ENCODE results near the gene SLC38A10. TPM values are rescaled to one million over a fixed set of nuclear protein-coding genes. Genes with fewer than 3 reads are reported as not detected.

The SLC38A10 gene
- total and polyA plus RNA-seq, 10 of the 15 experiments (the other 5 are each of a cell fraction or from before 2014, with no cell fraction given): 0.52 to 67.9 (median 22.1) TPM

GRCh38 chr17:81286491-81287145 is 8.5 kb downstream of the SLC38A10 start:
- Histone ChIP-seq H3K36me3 (ENCODE audit: control insufficient read depth in 2 of 2, insufficient read depth in 2 of 2, low read length in 1 of 2) (peaks cover 3 to 11% of the 10 kb centered on the region in 2 experiments), H3K4me2 (ENCODE audit: control insufficient read depth, insufficient read depth) (no peak overlapping the region), H2AFZ (ENCODE audit: control insufficient read depth, low read depth, low read length) (no peak overlapping the region), H4K20me1 (ENCODE audit: control insufficient read depth, insufficient read depth) (no peaks in the 10 kb centered on the region), H3K9me3 (replicated peaks; ENCODE audit: control insufficient read depth, insufficient read depth, low read length) (no peaks in the 10 kb centered on the region), H3K4me3 (no peak overlapping the region), H3K79me2 (ENCODE audit: control insufficient read depth, insufficient read depth, low read length) (peaks cover 21% of the 10 kb centered on the region), H3K4me1 (ENCODE audit: control insufficient read depth, insufficient read depth, low read length) (peaks cover 6% of the 10 kb centered on the region), H3K27me3 (replicated peaks in 1 of 2; ENCODE audit: control insufficient read depth in 2 of 2, insufficient read depth in 2 of 2, low read length in 1 of 2) (no peaks in the 10 kb centered on the region), H3K27ac (ENCODE audit: control insufficient read depth, insufficient read depth) (no peak overlapping the region), H3K9ac (ENCODE audit: control insufficient read depth, insufficient read depth, low read length) (no peak overlapping the region)
- WGBS (ENCODE audit: insufficient coverage, insufficient replicate concordance, low lambda C conversion rate, missing lambda C conversion rate): 92% methylated on average over 23 of the region's 23 CpGs
- in situ Hi-C loops (cut with MboI): no loop called here
- no peak for FAIRE-seq
- TF ChIP-seq MAX (IDR thresholded peaks at IDR 0.05; ENCODE audit: low read depth, low read length) (no peak), CEBPZ (IDR thresholded peaks at IDR 0.05; ENCODE audit: low read depth, low read length) (no peak), RUNX3 (IDR thresholded peaks at IDR 0.05; ENCODE audit: low read length) (no peak), BHLHE40 (IDR thresholded peaks at IDR 0.05; ENCODE audit: borderline replicate concordance in 1 of 2, low read depth in 2 of 2, low read length in 1 of 2) (no peak), ESRRA (IDR thresholded peaks at IDR 0.05; ENCODE audit: low read length) (no peak), DPF2 (IDR thresholded peaks at IDR 0.05) (no peak), RFX5 (IDR thresholded peaks at IDR 0.05; ENCODE audit: low read depth, low read length) (no peak), BCL11A (IDR thresholded peaks at IDR 0.05; ENCODE audit: low read depth, low read length) (no peak), POU2F2 (IDR thresholded peaks at IDR 0.05; ENCODE audit: borderline replicate concordance, low read depth, low read length) (no peak)
- intact Hi-C loops (cut with micrococcal nuclease; ENCODE audit: unreplicated experiment): no loop called here
- no TSS peak for BruUV-seq (replicated peaks)
- RAD21 ChIA-PET (ENCODE audit: unreplicated experiment): no interaction called here
- POLR2A ChIA-PET: no interaction called here
- CTCF ChIA-PET: interaction anchor here (0.6 to 2.1 kb wide), 2 partner anchors 40 to 198 kb away, joined by 3 to 6 read pairs; no protein-coding TSS in a partner anchor
- DNase-seq (ENCODE audit: low read depth, low spot score): no peak
- no peak for ATAC-seq
- SMC1A ChIA-PET (ENCODE audit: uncharacterized antibody, unreplicated experiment): interaction anchor here (1.8 kb wide), 1 partner anchor 8 kb away, joined by 4 read pairs; the partner anchor contains the start of gene SLC38A10
